ENCODE data around the gene HILPDA.

Gene HILPDA

DNA sequence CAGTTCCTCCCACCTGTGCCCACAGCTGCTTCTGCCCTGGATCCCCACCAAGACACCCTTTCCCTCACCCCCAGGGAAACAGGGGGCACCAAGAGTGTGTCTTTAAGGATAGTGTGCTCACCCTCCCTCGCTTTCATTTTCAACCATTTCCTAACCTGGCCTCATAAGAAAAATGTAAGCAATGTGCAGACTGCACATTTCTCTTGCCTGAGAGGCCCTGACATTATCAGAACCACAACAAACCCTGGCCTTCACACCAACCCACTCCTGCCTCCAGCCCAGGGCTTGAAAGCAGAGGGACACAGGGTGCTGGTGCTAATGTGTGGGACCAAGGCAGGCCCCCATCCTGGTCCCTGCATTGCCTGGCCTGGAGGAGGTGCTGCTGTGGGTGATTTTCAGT lies 34.9 kb upstream of the HILPDA start:
- DNase-seq (ENCODE audit: low read depth in 1 of 2, low spot score in 1 of 2): no peak
- Histone ChIP-seq H3K27me3 (ENCODE audit: insufficient read depth, poor library complexity, severe bottlenecking) (no peaks in the 10 kb centered on the region), H3K27ac (replicated peaks) (no peak overlapping the region), H3K4me3 (replicated peaks; ENCODE audit: insufficient read depth, low read length) (no peak overlapping the region)
- TF ChIP-seq SPI1 (IDR thresholded peaks at IDR 0.05; ENCODE audit: borderline replicate concordance, low read depth) (no peak), GABPA (IDR thresholded peaks at IDR 0.05; ENCODE audit: low read depth) (no peak), POLR2AphosphoS5 (IDR thresholded peaks at IDR 0.05; ENCODE audit: low read depth) (no peak)
- TF ChIP-seq, protein P1, sequence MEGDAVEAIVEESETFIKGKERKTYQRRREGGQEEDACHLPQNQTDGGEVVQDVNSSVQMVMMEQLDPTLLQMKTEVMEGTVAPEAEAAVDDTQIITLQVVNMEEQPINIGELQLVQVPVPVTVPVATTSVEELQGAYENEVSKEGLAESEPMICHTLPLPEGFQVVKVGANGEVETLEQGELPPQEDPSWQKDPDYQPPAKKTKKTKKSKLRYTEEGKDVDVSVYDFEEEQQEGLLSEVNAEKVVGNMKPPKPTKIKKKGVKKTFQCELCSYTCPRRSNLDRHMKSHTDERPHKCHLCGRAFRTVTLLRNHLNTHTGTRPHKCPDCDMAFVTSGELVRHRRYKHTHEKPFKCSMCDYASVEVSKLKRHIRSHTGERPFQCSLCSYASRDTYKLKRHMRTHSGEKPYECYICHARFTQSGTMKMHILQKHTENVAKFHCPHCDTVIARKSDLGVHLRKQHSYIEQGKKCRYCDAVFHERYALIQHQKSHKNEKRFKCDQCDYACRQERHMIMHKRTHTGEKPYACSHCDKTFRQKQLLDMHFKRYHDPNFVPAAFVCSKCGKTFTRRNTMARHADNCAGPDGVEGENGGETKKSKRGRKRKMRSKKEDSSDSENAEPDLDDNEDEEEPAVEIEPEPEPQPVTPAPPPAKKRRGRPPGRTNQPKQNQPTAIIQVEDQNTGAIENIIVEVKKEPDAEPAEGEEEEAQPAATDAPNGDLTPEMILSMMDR (IDR thresholded peaks at IDR 0.05; ENCODE audit: insufficient read depth, low read length): no peak
- TF ChIP-seq, protein P2, sequence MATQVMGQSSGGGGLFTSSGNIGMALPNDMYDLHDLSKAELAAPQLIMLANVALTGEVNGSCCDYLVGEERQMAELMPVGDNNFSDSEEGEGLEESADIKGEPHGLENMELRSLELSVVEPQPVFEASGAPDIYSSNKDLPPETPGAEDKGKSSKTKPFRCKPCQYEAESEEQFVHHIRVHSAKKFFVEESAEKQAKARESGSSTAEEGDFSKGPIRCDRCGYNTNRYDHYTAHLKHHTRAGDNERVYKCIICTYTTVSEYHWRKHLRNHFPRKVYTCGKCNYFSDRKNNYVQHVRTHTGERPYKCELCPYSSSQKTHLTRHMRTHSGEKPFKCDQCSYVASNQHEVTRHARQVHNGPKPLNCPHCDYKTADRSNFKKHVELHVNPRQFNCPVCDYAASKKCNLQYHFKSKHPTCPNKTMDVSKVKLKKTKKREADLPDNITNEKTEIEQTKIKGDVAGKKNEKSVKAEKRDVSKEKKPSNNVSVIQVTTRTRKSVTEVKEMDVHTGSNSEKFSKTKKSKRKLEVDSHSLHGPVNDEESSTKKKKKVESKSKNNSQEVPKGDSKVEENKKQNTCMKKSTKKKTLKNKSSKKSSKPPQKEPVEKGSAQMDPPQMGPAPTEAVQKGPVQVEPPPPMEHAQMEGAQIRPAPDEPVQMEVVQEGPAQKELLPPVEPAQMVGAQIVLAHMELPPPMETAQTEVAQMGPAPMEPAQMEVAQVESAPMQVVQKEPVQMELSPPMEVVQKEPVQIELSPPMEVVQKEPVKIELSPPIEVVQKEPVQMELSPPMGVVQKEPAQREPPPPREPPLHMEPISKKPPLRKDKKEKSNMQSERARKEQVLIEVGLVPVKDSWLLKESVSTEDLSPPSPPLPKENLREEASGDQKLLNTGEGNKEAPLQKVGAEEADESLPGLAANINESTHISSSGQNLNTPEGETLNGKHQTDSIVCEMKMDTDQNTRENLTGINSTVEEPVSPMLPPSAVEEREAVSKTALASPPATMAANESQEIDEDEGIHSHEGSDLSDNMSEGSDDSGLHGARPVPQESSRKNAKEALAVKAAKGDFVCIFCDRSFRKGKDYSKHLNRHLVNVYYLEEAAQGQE (IDR thresholded peaks at IDR 0.05; ENCODE audit: insufficient replicate concordance, low read depth): no peak

DNA sequence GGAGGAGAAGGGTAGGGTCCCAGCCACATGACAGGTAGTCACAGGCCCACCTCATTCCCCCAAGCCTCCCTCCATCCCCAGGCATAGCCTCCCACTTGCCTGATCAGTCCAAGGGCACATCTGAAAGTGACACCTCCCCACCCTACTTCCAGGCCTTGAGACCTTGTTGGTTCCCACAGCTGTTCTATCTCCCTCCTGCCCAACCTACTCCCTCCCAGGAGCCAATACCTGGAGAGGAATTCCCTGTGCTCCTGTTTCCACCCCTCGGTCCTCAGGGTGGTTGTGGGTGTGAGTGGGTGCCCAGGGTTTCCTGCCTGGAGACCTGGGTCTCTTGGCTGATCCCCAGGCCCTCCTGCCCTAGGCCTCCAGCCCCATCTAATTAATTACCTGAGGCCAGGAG lies 34.3 kb upstream of the HILPDA start:
- no peaks in the 10 kb centered on the region for H3K27me3 ChIP-seq (ENCODE audit: insufficient read depth, poor library complexity, severe bottlenecking)
- no peak overlapping the region for H3K4me3 ChIP-seq (replicated peaks; ENCODE audit: insufficient read depth, low read length)
- H3K27ac ChIP-seq (replicated peaks): no peak overlapping the region
- no peak for DNase-seq (ENCODE audit: low read depth in 1 of 2, low spot score in 1 of 2)
- no peak for TF ChIP-seq SPI1 (IDR thresholded peaks at IDR 0.05; ENCODE audit: borderline replicate concordance, low read depth)
- TF ChIP-seq POLR2AphosphoS5 (IDR thresholded peaks at IDR 0.05; ENCODE audit: low read depth): no peak
- TF ChIP-seq, protein P1 (IDR thresholded peaks at IDR 0.05; ENCODE audit: insufficient read depth, low read length): no peak
- TF ChIP-seq GABPA (IDR thresholded peaks at IDR 0.05; ENCODE audit: low read depth): no peak
- TF ChIP-seq, protein P2 (IDR thresholded peaks at IDR 0.05; ENCODE audit: insufficient replicate concordance, low read depth): no peak

GRCh38 chr7:128422037-128422436 lies 33.6 kb upstream of the HILPDA start:
- no peak overlapping the region for H3K4me3 ChIP-seq (replicated peaks; ENCODE audit: insufficient read depth, low read length)
- H3K27me3 ChIP-seq (ENCODE audit: insufficient read depth, poor library complexity, severe bottlenecking): no peaks in the 10 kb centered on the region
- TF ChIP-seq, protein P2 (IDR thresholded peaks at IDR 0.05; ENCODE audit: insufficient replicate concordance, low read depth): no peak
- TF ChIP-seq, protein P1 (IDR thresholded peaks at IDR 0.05; ENCODE audit: insufficient read depth, low read length): no peak
- no peak for TF ChIP-seq GABPA (IDR thresholded peaks at IDR 0.05; ENCODE audit: low read depth)
- no peak for TF ChIP-seq POLR2AphosphoS5 (IDR thresholded peaks at IDR 0.05; ENCODE audit: low read depth)
- no peak for TF ChIP-seq SPI1 (IDR thresholded peaks at IDR 0.05; ENCODE audit: borderline replicate concordance, low read depth)
- no peak overlapping the region for H3K27ac ChIP-seq (replicated peaks)
- no peak for DNase-seq (ENCODE audit: low read depth in 1 of 2, low spot score in 1 of 2)
